Breast epithelium (tissue), 4 donors: Measurements from ENCODE around the gene DNAJB4. TPM values are rescaled to one million over a fixed set of nuclear protein-coding genes. Genes with fewer than 3 reads are reported as not detected.
"Not testable (repeated sequence)": the region's sequence is repeated elsewhere in the genome, so short reads cannot be mapped to it uniquely, and the experiment has no call there.

Experiments
- DNase-seq, 2 donors: peaks; one replicate each; pipeline ENCODE4 v3.0.0-alpha.2; 2019; ENCODE audit warnings: low spot score in 2 of 2
- H3K27ac ChIP-seq, 2 donors: fragments of 200-600 bp; sonication (generic) in 1 of 2; one replicate each; pipeline ENCODE4 v1.5.1; 2016 to 2019; ENCODE audit warnings: mild to moderate bottlenecking in 1 of 2
- H3K27me3 ChIP-seq, 2 donors: fragments of 200-600 bp; sonication (generic) in 1 of 2; one replicate each; pipeline versions ENCODE4 v1.5.1 to v1.6.0; 2017 to 2019; ENCODE audit warnings: control low read depth in 1 of 2, mild to moderate bottlenecking in 1 of 2
- H3K36me3 ChIP-seq: fragments of 200-600 bp; one replicate; pipeline ENCODE4 v1.5.1; 2019
- H3K4me1 ChIP-seq, 2 donors: fragments of 200-600 bp; sonication (generic); one replicate each; pipeline ENCODE4 v1.5.1; 2016 to 2019; ENCODE audit warnings: control low read depth in 1 of 2
- H3K4me3 ChIP-seq, 3 donors: fragments of 200-600 bp; sonication (generic); 1 replicate in 2 of 3; 2 replicates in 1 of 3; pipeline ENCODE4 v1.5.1; 2016 to 2019; ENCODE audit warnings: mild to moderate bottlenecking in 3 of 3, moderate library complexity in 2 of 3
- H3K9me3 ChIP-seq, 2 donors: fragments of 200-600 bp; sonication (generic) in 1 of 2; one replicate each; pipeline ENCODE4 v1.5.1; 2016 to 2019; ENCODE audit warnings: control low read depth in 1 of 2
- POLR2A ChIP-seq: fragments of 450-650 bp; IDR thresholded peaks from one replicate; pipeline ENCODE4 v1.6.1; 2016; ENCODE audit warnings: antibody characterized with exemption, mild to moderate bottlenecking, moderate library complexity
- POLR2AphosphoS5 ChIP-seq, 3 donors: sonication (generic); formaldehyde crosslinking; IDR thresholded peaks; one replicate each; pipeline ENCODE4 v1.6.1; 2017; ENCODE audit warnings: antibody characterized with exemption in 3 of 3
- intact Hi-C: fragments of 100-400 bp; cut with DNase I; formaldehyde crosslinking; loops from one replicate; pipeline ENCODE4 v1.15.1; 2023; ENCODE audit warnings: low total_unique reads
- total RNA-seq, 3 donors: library from RNA; depleted of rRNA; stranded (reverse); fragments of >200 nt; gene quantifications; one replicate each; pipeline ENCODE4 v1.1.0, GENCODE V29; 2016
- TF ChIP-seq, protein P1 (sequence below), 3 donors: fragments of 450-650 bp; IDR thresholded peaks; one replicate each; pipeline ENCODE4 v1.5.1; 2016 to 2017; ENCODE audit warnings: antibody characterized with exemption in 3 of 3, mild to moderate bottlenecking in 3 of 3, moderate library complexity in 3 of 3

DNAJB4 gene
- total RNA-seq, 3 donors from 2014 or later = 25.3 to 39.5 (median 31.5) TPM

DNA sequence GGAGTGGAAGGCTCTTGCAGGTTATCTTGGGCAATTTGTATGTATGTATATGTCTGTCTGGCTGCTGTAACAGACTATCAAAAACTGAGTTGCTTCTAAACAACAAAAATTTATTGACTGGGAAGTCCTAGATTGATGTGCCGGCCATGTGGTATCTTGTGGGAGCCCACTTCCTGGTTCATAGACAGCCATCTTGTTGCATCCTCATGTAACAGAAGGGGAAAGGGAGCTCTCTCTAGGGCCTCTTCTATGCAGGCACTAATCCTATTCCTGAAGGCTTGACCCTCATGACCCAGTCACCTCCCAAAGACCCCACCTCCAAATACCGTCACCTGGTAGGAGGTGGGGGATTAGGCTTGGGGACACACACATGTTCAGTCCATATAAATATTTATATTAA, 50.2 kb downstream of the DNAJB4 start:
- Histone ChIP-seq H3K27me3 (no peaks in the 10 kb centered on the region), H3K9me3 (no peaks in the 10 kb centered on the region), H3K36me3 (no peaks in the 10 kb centered on the region), H3K4me1 (no peaks in the 10 kb centered on the region), H3K27ac (no peak overlapping the region), H3K4me3 (no peak overlapping the region)
- intact Hi-C loops = no loop called here
- no peak for DNase-seq
- TF ChIP-seq POLR2A (no peak), POLR2AphosphoS5 (IDR thresholded peaks at IDR 0.05) (no peak)
- TF ChIP-seq, protein P1, sequence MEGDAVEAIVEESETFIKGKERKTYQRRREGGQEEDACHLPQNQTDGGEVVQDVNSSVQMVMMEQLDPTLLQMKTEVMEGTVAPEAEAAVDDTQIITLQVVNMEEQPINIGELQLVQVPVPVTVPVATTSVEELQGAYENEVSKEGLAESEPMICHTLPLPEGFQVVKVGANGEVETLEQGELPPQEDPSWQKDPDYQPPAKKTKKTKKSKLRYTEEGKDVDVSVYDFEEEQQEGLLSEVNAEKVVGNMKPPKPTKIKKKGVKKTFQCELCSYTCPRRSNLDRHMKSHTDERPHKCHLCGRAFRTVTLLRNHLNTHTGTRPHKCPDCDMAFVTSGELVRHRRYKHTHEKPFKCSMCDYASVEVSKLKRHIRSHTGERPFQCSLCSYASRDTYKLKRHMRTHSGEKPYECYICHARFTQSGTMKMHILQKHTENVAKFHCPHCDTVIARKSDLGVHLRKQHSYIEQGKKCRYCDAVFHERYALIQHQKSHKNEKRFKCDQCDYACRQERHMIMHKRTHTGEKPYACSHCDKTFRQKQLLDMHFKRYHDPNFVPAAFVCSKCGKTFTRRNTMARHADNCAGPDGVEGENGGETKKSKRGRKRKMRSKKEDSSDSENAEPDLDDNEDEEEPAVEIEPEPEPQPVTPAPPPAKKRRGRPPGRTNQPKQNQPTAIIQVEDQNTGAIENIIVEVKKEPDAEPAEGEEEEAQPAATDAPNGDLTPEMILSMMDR (IDR thresholded peaks at IDR 0.05) = no peak

DNA sequence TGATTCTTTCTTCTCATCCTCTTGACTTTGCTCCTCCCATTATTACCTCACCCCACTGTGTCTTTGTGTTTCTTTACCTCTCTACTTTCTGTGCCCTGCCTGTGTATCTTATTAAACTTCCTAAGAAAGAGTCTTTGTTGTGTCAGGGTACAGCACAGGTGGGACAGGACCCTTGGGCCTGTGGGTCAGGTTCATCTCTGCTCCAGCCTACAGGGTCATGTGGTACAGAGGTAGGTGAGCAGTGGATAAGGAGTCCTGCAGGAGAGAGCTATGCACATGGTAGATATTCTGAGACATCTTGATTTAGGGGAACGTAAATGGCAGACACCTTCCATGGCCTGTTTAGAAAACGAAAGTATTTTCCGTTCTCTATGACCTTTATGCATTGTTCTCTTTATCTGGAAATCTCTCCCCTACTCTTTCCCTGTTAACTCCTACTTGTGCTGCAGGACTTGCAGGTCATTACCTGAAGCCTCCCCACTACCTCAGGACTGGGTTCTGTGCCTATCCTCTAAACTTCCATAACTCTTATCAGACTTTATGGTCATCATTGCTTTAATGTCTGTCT, 50.9 kb downstream of the DNAJB4 start:
- no peak for DNase-seq
- H3K4me1 ChIP-seq = no peaks in the 10 kb centered on the region
- H3K27ac ChIP-seq = no peak overlapping the region
- peak overlapping the region in 1 of 3 donors; percentile 37 for H3K4me3 ChIP-seq
- TF ChIP-seq, protein P1 (IDR thresholded peaks at IDR 0.05) = no peak
- TF ChIP-seq POLR2A = no peak
- intact Hi-C loops = no loop called here
- no peaks in the 10 kb centered on the region for H3K9me3 ChIP-seq
- H3K36me3 ChIP-seq = no peaks in the 10 kb centered on the region
- no peaks in the 10 kb centered on the region for H3K27me3 ChIP-seq

DNA sequence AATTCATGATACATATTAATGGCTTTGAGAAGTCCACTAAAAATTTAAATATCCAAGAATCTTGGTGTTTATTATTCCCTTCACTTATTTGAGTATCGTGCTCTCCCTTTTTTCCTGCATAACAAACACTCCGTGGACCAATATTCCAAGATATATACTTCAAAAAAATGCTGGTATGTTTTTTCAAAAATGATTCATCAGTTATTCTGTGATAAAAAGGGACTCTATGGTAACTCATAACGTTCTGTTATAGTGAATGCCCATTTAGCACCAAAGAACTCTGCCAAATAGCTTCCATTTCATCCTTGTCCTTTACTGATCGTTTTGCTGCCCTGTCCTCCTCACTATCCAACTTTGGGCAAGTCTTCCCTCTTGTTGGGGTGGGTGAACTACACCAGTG, 53.9 kb downstream of the DNAJB4 start:
- intact Hi-C loops = no loop called here
- no peak for DNase-seq
- H3K36me3 ChIP-seq = no peaks in the 10 kb centered on the region
- H3K27ac ChIP-seq = no peak overlapping the region
- no peaks in the 10 kb centered on the region for H3K27me3 ChIP-seq
- no peaks in the 10 kb centered on the region for H3K9me3 ChIP-seq
- no peak overlapping the region for H3K4me3 ChIP-seq
- H3K4me1 ChIP-seq = no peaks in the 10 kb centered on the region
- TF ChIP-seq POLR2A (no peak), POLR2AphosphoS5 (IDR thresholded peaks at IDR 0.05) (no peak)
- TF ChIP-seq, protein P1 (IDR thresholded peaks at IDR 0.05) = no peak

DNA sequence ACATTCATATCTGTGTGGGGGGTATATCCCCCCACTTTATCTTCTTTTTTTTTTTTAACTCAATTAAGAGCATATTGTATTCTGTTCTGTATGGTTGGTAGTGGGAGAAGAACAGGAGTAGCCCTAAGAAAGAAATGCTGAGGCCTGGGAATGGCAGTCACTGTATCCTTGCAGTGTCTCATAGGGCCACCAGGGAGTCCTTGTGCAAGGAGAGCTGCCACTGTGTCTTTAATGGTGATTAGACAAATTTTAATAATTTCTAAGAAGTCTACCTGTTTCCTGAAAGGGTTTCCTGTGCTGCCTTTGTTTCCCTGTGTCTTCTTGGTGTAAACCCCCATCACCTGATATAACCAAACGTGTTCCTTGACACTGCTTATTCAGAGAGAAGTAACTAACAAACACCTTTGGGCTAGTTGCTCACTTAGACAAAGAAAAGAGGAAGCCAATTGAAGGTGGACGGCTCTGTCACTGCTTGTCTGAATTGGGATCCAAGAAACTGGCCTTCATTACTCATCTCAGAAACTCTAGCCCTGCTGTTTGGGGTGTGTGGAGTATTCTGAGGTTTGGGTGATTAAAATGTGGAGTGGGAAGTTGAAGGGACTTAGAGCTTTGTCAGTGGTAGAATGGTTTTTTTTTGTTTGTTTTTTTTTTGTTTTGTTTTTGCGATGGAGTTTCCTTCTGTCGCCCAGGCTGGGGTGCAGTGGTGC, 56.3 kb downstream of the DNAJB4 start:
- no peaks in the 10 kb centered on the region for H3K27me3 ChIP-seq
- no peaks in the 10 kb centered on the region for H3K36me3 ChIP-seq
- no peak overlapping the region for H3K4me3 ChIP-seq
- H3K27ac ChIP-seq = no peak overlapping the region
- DNase-seq = no peak
- no peaks in the 10 kb centered on the region for H3K9me3 ChIP-seq
- intact Hi-C loops = loop anchor here (1.0 kb wide), 1 partner anchor 13 kb away; no protein-coding TSS in a partner anchor
- TF ChIP-seq POLR2AphosphoS5 (IDR thresholded peaks at IDR 0.05) = no peak
- TF ChIP-seq, protein P1 (IDR thresholded peaks at IDR 0.05) = no peak
- TF ChIP-seq POLR2A = no peak
- no peaks in the 10 kb centered on the region for H3K4me1 ChIP-seq

DNA sequence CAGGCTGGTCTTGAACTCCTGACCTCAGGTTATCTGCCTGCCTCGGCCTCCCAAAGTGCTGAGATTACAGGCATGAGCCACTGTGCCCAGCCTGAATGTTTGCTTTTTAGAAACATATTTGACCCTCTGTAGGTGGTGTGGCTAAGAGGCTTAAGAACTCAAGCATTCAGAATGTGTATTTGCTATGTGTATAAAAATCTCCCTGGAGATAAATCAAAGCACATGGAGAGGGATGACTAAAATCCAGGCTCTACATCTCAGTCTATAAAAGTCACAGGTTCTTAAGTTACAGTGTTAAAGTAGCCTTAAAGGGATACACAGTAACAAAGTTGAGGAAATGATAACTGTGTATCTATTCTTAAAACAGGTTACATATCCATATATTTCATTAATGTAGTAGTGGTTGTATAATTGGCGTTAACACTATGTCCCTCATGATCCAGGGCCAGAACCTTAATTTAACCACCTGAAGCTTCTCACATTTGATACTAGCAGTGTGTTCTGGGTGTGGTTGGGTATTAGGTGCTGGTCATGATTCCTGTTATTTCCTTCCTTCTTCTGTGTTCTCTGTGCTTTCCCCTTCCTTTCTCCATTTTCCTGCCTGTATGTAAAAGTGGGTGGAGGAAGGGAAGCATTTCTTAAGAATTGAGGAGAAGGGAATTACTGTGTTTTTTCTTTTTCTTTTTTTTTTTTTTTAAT, 57.2 kb downstream of the DNAJB4 start:
- TF ChIP-seq, protein P1 (IDR thresholded peaks at IDR 0.05) = no peak
- no peak for TF ChIP-seq POLR2A
- no peak for TF ChIP-seq POLR2AphosphoS5 (IDR thresholded peaks at IDR 0.05)
- Histone ChIP-seq H3K27ac (no peak overlapping the region), H3K27me3 (no peaks in the 10 kb centered on the region), H3K36me3 (no peaks in the 10 kb centered on the region), H3K4me1 (no peaks in the 10 kb centered on the region), H3K9me3 (no peaks in the 10 kb centered on the region), H3K4me3 (no peak overlapping the region)
- intact Hi-C loops = no loop called here
- no peak for DNase-seq

DNA sequence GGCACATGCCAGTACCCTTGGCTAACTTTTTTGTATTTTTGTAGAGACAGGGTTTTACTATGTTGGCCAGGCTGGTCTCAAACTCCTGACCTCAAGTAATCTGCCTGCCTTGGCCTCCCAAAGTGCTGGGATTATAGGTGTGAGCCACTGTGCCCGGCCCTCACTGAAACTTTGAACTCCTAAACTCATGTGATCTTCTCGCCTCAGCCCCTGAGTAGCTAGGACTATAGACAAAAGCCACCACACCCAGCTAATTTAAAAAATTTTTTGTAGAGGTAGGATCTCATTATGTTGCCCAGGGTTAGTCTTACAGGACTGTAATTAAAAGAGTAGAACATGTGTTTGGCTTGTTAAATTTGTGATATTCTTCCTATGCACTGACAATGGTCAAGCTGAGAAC, 60.1 kb downstream of the DNAJB4 start:
- H3K27me3 ChIP-seq, H3K4me1 ChIP-seq, intact Hi-C loops, H3K9me3 ChIP-seq, H3K27ac ChIP-seq, H3K4me3 ChIP-seq, H3K36me3 ChIP-seq, DNase-seq: not testable (repeated sequence)
